ENCODE results near the gene ZNF695. TPM values are rescaled to one million over a fixed set of nuclear protein-coding genes. Genes with fewer than 3 reads are reported as not detected.
A peak's percentile ranks its signal among the peaks of the same experiment; 100 is the strongest.

Gene ZNF695
- total and polyA plus RNA-seq, 2 of the 13 experiments (the other 11 are each of a cell fraction or from before 2014, with no cell fraction given) = 2.9 to 11.6 TPM

DNA sequence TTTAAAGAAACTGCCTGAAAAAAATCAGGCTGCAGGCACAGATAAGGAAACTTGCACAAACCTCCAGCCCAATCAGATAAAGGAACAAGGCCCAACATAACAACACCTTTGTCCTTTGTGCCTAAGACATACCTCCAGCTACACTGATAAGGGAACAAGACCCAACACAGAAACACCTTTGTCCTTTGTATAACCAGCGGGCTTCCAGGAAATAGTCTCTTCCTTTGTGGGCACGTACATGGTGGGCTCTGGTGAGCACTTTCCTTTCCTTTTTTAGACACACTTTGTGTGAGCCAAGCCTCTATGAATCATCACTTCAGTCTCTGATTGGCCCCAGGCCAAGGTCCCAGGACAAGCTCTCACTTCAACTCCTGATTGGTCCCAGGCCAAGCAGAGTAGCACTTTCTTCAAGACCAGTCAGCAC, 47.1 kb upstream of the ZNF695 start (continued):
- TF ChIP-seq MTF2 (CRISPR knock-in tag; IDR thresholded peaks at IDR 0.05; ENCODE audit: borderline replicate concordance) (no peak), POLR2AphosphoS5 (IDR thresholded peaks at IDR 0.05; ENCODE audit: low read depth, low read length) (no peak), ZNF451 (CRISPR knock-in tag; IDR thresholded peaks at IDR 0.05) (no peak), ZNF33B (CRISPR knock-in tag; IDR thresholded peaks at IDR 0.05) (no peak), STAT5B (CRISPR knock-in tag; IDR thresholded peaks at IDR 0.05) (no peak), BCL6 (CRISPR knock-in tag; IDR thresholded peaks at IDR 0.05) (peak; percentile 86), ADNP (CRISPR knock-in tag; IDR thresholded peaks at IDR 0.05) (no peak), SOX6 (IDR thresholded peaks at IDR 0.05) (no peak), SOX6 (CRISPR knock-in tag; IDR thresholded peaks at IDR 0.05) (peak; percentile 93), ZNF644 (CRISPR knock-in tag; IDR thresholded peaks at IDR 0.05; ENCODE audit: low read depth) (peak; percentile 41; the same call in 1 of the 2 replicates), STAG1 (CRISPR knock-in tag; IDR thresholded peaks at IDR 0.05) (no peak), FOSL2 (CRISPR knock-in tag; IDR thresholded peaks at IDR 0.05) (peak; percentile 94), CREM (IDR thresholded peaks at IDR 0.05) (peak; percentile 50; the same call in 1 of the 2 replicates), CREM (CRISPR knock-in tag; IDR thresholded peaks at IDR 0.05) (no peak), AGO2 (optimal IDR thresholded peaks at IDR 0.05; ENCODE audit: low read depth, low read length) (no peak), NFYC (CRISPR knock-in tag; IDR thresholded peaks at IDR 0.05) (peak; percentile 47), SALL1 (CRISPR knock-in tag; IDR thresholded peaks at IDR 0.05) (no peak), GATAD2A (CRISPR knock-in tag; IDR thresholded peaks at IDR 0.05) (peak; percentile 61), ZNF546 (CRISPR knock-in tag; conservative IDR thresholded peaks at IDR 0.05) (no peak), MTA3 (CRISPR knock-in tag; IDR thresholded peaks at IDR 0.05) (no peak), ZBTB7A (CRISPR knock-in tag; IDR thresholded peaks at IDR 0.05) (no peak), RARA (CRISPR knock-in tag; IDR thresholded peaks at IDR 0.05) (peak; percentile 53), GATA4 (IDR thresholded peaks at IDR 0.05; ENCODE audit: borderline replicate concordance, low read depth) (peak; percentile 72; the same call in 1 of the 2 replicates), ZNF354B (CRISPR knock-in tag; IDR thresholded peaks at IDR 0.05) (no peak), ZNF367 (CRISPR knock-in tag; IDR thresholded peaks at IDR 0.05; ENCODE audit: borderline replicate concordance) (no peak), HDAC2 (CRISPR knock-in tag; IDR thresholded peaks at IDR 0.05) (peak; percentile 45), ZNF431 (CRISPR knock-in tag; IDR thresholded peaks at IDR 0.05; ENCODE audit: borderline replicate concordance, low read depth) (no peak), ZNF747 (CRISPR knock-in tag; IDR thresholded peaks at IDR 0.05; ENCODE audit: borderline replicate concordance) (no peak), PAF1 (CRISPR knock-in tag; IDR thresholded peaks at IDR 0.05) (no peak), ZNF160 (CRISPR knock-in tag; IDR thresholded peaks at IDR 0.05) (no peak)
- TF ChIP-seq, protein P1, sequence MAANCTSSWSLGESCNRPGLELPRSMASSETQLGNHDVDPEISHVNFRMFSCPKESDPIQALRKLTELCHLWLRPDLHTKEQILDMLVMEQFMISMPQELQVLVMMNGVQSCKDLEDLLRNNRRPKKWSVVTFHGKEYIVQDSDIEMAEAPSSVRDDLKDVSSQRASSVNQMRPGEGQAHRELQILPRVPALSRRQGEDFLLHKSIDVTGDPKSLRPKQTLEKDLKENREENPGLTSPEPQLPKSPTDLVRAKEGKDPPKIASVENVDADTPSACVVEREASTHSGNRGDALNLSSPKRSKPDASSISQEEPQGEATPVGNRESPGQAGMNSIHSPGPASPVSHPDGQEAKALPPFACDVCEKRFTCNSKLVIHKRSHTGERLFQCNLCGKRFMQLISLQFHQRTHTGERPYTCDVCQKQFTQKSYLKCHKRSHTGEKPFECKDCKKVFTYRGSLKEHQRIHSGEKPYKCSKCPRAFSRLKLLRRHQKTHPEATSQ (CRISPR knock-in tag; IDR thresholded peaks at IDR 0.05; ENCODE audit: borderline replicate concordance) = no peak
- TF ChIP-seq, protein P2, sequence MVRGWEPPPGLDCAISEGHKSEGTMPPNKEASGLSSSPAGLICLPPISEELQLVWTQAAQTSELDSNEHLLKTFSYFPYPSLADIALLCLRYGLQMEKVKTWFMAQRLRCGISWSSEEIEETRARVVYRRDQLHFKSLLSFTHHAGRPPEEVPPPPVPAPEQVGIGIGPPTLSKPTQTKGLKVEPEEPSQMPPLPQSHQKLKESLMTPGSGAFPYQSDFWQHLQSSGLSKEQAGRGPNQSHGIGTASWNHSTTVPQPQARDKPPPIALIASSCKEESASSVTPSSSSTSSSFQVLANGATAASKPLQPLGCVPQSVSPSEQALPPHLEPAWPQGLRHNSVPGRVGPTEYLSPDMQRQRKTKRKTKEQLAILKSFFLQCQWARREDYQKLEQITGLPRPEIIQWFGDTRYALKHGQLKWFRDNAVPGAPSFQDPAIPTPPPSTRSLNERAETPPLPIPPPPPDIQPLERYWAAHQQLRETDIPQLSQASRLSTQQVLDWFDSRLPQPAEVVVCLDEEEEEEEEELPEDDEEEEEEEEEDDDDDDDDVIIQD (CRISPR knock-in tag; IDR thresholded peaks at IDR 0.05; ENCODE audit: low read depth) = peak; percentile 83
- TF ChIP-seq, protein P3, sequence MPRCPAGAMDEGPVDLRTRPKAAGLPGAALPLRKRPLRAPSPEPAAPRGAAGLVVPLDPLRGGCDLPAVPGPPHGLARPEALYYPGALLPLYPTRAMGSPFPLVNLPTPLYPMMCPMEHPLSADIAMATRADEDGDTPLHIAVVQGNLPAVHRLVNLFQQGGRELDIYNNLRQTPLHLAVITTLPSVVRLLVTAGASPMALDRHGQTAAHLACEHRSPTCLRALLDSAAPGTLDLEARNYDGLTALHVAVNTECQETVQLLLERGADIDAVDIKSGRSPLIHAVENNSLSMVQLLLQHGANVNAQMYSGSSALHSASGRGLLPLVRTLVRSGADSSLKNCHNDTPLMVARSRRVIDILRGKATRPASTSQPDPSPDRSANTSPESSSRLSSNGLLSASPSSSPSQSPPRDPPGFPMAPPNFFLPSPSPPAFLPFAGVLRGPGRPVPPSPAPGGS (CRISPR knock-in tag; IDR thresholded peaks at IDR 0.05) = no peak

Data from HepG2 (cell line).